Measurements from ENCODE around the gene ADNP2.

The ADNP2 gene, protein sequence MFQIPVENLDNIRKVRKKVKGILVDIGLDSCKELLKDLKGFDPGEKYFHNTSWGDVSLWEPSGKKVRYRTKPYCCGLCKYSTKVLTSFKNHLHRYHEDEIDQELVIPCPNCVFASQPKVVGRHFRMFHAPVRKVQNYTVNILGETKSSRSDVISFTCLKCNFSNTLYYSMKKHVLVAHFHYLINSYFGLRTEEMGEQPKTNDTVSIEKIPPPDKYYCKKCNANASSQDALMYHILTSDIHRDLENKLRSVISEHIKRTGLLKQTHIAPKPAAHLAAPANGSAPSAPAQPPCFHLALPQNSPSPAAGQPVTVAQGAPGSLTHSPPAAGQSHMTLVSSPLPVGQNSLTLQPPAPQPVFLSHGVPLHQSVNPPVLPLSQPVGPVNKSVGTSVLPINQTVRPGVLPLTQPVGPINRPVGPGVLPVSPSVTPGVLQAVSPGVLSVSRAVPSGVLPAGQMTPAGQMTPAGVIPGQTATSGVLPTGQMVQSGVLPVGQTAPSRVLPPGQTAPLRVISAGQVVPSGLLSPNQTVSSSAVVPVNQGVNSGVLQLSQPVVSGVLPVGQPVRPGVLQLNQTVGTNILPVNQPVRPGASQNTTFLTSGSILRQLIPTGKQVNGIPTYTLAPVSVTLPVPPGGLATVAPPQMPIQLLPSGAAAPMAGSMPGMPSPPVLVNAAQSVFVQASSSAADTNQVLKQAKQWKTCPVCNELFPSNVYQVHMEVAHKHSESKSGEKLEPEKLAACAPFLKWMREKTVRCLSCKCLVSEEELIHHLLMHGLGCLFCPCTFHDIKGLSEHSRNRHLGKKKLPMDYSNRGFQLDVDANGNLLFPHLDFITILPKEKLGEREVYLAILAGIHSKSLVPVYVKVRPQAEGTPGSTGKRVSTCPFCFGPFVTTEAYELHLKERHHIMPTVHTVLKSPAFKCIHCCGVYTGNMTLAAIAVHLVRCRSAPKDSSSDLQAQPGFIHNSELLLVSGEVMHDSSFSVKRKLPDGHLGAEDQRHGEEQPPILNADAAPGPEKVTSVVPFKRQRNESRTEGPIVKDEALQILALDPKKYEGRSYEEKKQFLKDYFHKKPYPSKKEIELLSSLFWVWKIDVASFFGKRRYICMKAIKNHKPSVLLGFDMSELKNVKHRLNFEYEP

DNA sequence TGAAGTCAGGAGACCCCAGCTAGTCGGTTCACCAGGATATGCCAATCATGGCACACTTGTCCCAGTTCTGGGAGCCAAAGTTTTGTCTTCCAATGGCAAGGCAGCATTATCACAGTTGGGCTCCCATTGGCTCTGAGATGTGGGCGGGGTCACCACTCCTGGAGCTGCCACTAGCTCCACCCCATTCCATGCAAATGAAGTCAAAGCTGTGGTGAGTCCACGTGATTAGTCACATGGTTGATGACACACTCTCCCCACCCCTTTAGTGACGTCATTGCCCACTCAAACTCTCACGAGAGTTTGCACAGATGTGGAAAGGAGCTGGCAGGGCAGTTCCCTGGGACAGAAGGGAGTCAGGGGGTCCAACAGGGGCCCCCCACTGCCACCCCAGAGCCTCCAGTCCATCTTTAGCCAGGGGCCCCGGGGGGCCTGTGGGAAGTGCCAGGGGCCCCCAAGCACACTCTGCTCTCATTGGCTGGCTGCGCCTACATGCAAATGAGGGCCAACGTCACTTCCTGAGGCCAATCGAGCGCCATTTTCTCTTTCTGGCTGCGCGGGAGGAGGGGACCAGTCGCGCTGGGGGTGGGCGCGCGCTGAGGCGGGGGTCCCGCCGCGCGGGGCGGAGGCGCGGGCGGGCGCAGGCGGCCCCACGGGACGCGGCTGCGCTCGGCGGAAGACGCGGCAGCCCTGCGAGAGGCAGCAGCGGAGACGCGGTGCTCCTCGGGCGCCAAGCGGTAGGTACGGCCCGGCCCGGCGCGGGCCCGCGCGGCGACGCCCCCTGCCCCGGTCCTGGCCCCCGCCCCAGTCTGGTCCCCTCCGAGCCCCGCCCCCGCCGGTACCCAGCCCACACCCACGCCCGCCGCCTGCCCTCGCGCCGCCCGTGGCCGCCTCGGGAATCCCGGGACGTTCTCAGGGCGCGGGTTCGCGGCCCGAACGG is at the start of gene ADNP2:
TSS of gene ADNP2 (plus strand) at position 524 of the 937 bp plus-strand sequence. CDS start 8,281 bp downstream, outside the sequence.
- Histone ChIP-seq H3K27me3 (ENCODE audit: control insufficient read depth, insufficient read depth, low read length) (no peaks in the 10 kb centered on the region), H3K9ac (ENCODE audit: low read length) (peak within 1 kb of the TSS; percentile 71), H3K9me3 (ENCODE audit: control insufficient read depth, low read length) (no peaks in the 10 kb centered on the region), H3K4me3 (ENCODE audit: low read length) (peak within 1 kb of the TSS; percentile 69), H3K36me3 (ENCODE audit: control insufficient read depth, insufficient read depth, low read length) (no peaks in the 10 kb centered on the region), H3K4me1 (ENCODE audit: control insufficient read depth, insufficient read depth, low read length) (peaks cover 4% of the 10 kb centered on the region)

DNA sequence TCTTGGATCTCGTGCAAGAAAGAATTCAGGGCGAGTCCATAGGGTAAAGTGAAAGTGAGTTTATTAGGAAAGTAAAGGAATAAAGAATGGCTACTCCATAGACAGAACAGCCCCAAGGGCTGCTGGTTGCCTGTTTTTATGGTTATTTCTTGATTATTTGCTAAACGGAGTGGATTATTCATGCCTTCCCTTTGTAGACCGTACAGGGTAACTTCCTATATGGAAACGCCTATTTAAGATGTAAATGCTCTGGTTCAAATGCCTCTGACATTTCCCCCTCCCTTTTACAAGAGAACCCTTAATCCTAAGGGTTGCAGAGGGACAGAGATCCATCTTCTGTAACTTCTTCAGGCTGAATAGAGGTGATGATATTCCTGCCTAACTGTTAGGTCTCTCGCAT is 49.1 kb upstream of the ADNP2 start:
- H3K27me3 ChIP-seq (ENCODE audit: control insufficient read depth, insufficient read depth, low read length) = no peaks in the 10 kb centered on the region
- H3K36me3 ChIP-seq (ENCODE audit: control insufficient read depth, insufficient read depth, low read length) = no peaks in the 10 kb centered on the region
- no peaks in the 10 kb centered on the region for H3K9me3 ChIP-seq (ENCODE audit: control insufficient read depth, low read length)
- H3K9ac ChIP-seq (ENCODE audit: low read length) = no peak overlapping the region
- no peak overlapping the region for H3K4me3 ChIP-seq (ENCODE audit: low read length)
- H3K4me1 ChIP-seq (ENCODE audit: control insufficient read depth, insufficient read depth, low read length) = no peaks in the 10 kb centered on the region

DNA sequence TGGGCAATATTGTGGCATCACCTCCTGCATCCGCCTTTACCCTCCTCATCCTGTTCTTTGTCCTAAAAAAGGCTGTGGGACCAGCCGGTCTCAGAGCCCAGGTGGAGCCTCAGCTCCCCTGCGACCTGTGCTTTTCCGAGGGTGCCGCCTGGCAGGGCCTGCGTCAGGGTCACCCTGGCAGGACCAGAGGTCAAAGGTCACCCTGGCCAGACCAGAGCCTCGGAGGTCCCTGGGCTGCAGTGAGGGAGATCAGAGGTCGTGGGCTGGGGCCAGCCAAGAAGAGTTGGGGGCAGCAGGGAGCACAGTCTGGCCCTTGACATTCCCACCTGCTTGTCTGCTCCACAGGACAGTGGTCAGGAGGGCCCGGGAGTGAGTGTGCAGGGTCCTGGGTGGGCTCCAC is 43.4 kb upstream of the ADNP2 start:
- no peaks in the 10 kb centered on the region for H3K9me3 ChIP-seq (ENCODE audit: control insufficient read depth, low read length)
- H3K9ac ChIP-seq (ENCODE audit: low read length) = no peak overlapping the region
- H3K27me3 ChIP-seq (ENCODE audit: control insufficient read depth, insufficient read depth, low read length) = no peaks in the 10 kb centered on the region
- H3K4me3 ChIP-seq (ENCODE audit: low read length) = no peak overlapping the region
- no peaks in the 10 kb centered on the region for H3K36me3 ChIP-seq (ENCODE audit: control insufficient read depth, insufficient read depth, low read length)
- H3K4me1 ChIP-seq (ENCODE audit: control insufficient read depth, insufficient read depth, low read length) = no peaks in the 10 kb centered on the region

DNA sequence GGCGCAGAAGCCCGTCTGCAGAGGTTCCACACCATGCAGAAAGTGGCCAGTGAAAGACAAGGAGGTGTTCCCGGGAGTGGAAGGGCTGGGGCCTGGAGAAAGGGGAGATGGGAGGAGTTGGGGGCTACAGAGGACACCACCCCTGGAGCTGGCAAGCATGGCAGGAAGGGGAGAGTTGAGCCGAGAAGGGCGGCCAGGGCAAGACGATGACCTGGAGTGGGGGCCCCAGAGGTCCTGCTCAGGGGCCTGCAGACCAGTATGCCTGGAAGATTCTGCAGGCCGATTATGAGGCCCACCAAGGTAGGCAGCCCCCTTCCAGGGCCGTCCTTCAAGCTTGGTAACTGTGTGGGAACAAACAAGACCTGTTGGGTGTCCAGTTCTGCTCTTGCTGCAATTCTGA is 41.7 kb upstream of the ADNP2 start:
- no peaks in the 10 kb centered on the region for H3K36me3 ChIP-seq (ENCODE audit: control insufficient read depth, insufficient read depth, low read length)
- H3K27me3 ChIP-seq (ENCODE audit: control insufficient read depth, insufficient read depth, low read length) = no peaks in the 10 kb centered on the region
- H3K4me3 ChIP-seq (ENCODE audit: low read length) = no peak overlapping the region
- H3K4me1 ChIP-seq (ENCODE audit: control insufficient read depth, insufficient read depth, low read length) = no peaks in the 10 kb centered on the region
- H3K9ac ChIP-seq (ENCODE audit: low read length) = no peak overlapping the region
- no peaks in the 10 kb centered on the region for H3K9me3 ChIP-seq (ENCODE audit: control insufficient read depth, low read length)

DNA sequence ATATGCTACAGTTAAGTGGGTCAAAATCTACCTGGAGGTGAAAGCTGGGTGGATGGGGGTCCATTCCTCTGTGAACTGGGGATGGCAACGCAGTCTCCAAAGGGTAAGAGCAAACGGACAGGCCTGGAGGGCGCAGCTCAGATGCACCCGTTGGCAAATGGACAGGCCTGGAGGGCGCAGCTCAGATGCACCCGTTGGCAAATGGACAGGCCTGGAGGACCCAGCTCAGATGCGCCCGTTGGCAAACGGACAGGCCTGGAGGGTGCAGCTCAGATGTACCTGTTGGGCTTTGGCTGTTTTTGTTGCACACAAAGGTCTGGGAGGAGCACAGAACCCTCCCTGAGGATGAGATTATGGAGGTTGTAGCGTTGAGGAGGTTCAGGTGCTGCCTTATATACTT is 41.2 kb upstream of the ADNP2 start:
- H3K36me3 ChIP-seq (ENCODE audit: control insufficient read depth, insufficient read depth, low read length) = no peaks in the 10 kb centered on the region
- no peaks in the 10 kb centered on the region for H3K27me3 ChIP-seq (ENCODE audit: control insufficient read depth, insufficient read depth, low read length)
- H3K9ac ChIP-seq (ENCODE audit: low read length) = no peak overlapping the region
- H3K9me3 ChIP-seq (ENCODE audit: control insufficient read depth, low read length) = no peaks in the 10 kb centered on the region
- no peaks in the 10 kb centered on the region for H3K4me1 ChIP-seq (ENCODE audit: control insufficient read depth, insufficient read depth, low read length)
- no peak overlapping the region for H3K4me3 ChIP-seq (ENCODE audit: low read length)

DNA sequence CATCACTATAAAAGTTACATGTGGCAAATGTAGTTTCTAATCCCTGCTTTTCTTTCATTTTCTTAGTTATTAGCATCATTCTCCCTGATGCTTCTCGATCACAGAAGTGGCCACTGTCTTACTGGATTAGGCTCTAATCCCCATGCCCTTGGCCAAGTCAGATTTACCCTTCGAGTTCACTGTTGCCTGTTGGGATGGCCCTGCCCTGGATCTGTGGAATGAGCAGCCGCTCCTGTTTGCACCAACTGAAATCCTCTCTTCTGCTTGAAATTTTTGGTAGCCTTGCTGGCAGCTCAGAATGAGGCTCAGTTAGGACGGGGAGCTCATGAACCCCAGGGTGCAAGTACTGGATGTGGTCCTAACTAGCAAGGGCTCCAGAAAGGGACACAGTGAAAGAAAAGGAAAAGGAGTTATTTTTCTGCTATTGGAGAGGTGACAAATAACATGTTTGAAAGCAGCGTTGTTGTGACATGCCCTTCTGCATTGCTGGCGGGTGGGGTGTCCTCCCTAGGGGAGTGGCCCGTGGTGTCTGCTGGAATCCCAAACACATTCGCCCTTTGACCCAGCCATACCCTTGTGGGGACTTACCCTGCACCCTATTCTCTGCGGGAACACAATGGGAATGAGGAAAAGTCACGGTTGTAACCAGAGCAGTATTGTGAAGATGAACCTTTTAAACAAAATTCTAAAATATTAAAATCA is 40.3 kb upstream of the ADNP2 start:
- Histone ChIP-seq H3K4me1 (ENCODE audit: control insufficient read depth, insufficient read depth, low read length) (no peaks in the 10 kb centered on the region), H3K4me3 (ENCODE audit: low read length) (no peak overlapping the region), H3K27me3 (ENCODE audit: control insufficient read depth, insufficient read depth, low read length) (no peaks in the 10 kb centered on the region), H3K9me3 (ENCODE audit: control insufficient read depth, low read length) (no peaks in the 10 kb centered on the region), H3K36me3 (ENCODE audit: control insufficient read depth, insufficient read depth, low read length) (no peaks in the 10 kb centered on the region), H3K9ac (ENCODE audit: low read length) (no peak overlapping the region)

DNA sequence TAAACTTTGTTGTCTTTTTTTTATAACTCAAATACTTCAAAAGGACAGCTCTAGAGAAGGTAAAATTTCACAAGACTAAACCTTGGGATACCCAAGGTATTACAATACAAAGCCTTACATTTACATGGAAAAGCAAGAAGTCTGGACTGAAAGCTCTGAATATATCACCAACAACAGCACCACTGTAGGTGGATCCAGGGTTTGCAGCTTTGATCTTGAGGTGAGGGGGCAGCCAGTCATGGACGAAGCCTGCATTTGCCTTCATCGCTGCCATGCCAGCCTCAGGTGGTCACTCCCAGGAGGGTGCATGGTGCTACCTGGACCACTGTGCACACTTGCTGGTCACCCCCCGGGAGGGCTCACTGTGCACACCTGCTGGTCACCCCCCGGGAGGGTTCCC is 38.2 kb upstream of the ADNP2 start:
- Histone ChIP-seq H3K27me3 (ENCODE audit: control insufficient read depth, insufficient read depth, low read length) (no peaks in the 10 kb centered on the region), H3K9me3 (ENCODE audit: control insufficient read depth, low read length) (no peaks in the 10 kb centered on the region), H3K4me1 (ENCODE audit: control insufficient read depth, insufficient read depth, low read length) (no peaks in the 10 kb centered on the region), H3K4me3 (ENCODE audit: low read length) (no peak overlapping the region), H3K36me3 (ENCODE audit: control insufficient read depth, insufficient read depth, low read length) (no peaks in the 10 kb centered on the region), H3K9ac (ENCODE audit: low read length) (no peak overlapping the region)

DNA sequence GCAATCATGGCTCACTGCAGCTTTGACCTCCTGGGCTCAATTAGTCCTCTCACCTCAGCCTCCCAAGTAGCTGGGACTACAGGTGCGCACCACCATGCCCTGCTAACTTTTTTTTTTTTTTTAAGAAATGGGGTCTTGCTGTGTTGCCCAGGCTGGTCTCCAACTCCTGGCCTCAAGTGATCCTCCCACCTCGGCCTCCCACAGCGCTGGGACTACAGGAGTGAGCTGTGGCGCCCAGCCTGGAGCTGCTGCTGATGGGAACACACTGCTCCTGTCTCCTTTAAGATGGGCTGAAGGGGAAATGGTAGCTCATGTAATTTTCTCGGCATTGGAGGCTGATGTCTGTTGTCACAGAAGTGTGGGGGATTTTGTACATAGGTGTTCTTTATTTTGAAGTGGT is 34.9 kb upstream of the ADNP2 start:
- Histone ChIP-seq H3K27me3 (ENCODE audit: control insufficient read depth, insufficient read depth, low read length) (no peaks in the 10 kb centered on the region), H3K9ac (ENCODE audit: low read length) (no peak overlapping the region), H3K4me1 (ENCODE audit: control insufficient read depth, insufficient read depth, low read length) (no peaks in the 10 kb centered on the region), H3K36me3 (ENCODE audit: control insufficient read depth, insufficient read depth, low read length) (no peaks in the 10 kb centered on the region), H3K9me3 (ENCODE audit: control insufficient read depth, low read length) (no peaks in the 10 kb centered on the region), H3K4me3 (ENCODE audit: low read length) (no peak overlapping the region)

DNA sequence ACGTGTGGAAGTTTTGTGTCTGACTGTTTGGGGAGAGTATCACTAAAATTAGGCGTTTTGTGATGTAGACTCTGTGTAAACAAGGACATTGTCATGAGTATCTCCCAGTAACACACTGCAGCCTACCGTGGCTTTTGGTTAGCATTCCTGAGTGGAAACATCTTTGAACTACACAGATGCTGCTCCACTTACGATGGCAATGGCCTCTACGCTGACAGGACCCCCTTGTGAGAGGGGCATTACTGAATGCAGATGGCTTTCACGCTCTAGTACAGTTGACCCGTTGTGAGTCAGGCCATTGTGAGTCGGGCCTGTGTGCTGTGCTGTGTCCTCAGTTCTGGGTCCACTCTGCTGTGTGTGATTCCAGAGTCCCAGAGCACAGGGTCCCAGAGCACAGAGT is 34.4 kb upstream of the ADNP2 start:
- H3K4me3 ChIP-seq (ENCODE audit: low read length) = no peak overlapping the region
- no peaks in the 10 kb centered on the region for H3K27me3 ChIP-seq (ENCODE audit: control insufficient read depth, insufficient read depth, low read length)

DNA sequence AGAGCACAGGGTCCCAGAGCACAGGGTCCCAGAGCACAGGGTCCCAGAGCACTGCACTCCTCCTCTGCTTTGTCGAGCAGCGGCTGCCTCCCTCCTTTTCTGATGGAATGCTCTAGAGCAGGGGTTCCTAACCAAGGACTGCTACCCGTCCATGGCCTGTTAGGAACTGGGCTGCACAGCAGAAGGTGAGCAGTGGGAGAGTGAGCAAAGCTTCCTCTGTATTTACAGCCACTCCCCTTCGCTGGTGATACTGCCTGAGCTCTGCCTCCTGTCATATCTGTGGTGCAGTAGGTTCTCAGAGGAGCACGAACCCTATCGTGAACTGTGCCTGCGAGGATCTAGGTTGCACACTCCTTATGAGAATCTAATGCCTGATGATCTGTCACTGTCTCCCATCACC is 33.1 kb upstream of the ADNP2 start:
- Histone ChIP-seq H3K27me3 (ENCODE audit: control insufficient read depth, insufficient read depth, low read length) (no peaks in the 10 kb centered on the region), H3K4me1 (ENCODE audit: control insufficient read depth, insufficient read depth, low read length) (no peaks in the 10 kb centered on the region), H3K4me3 (ENCODE audit: low read length) (no peak overlapping the region), H3K9ac (ENCODE audit: low read length) (no peak overlapping the region), H3K9me3 (ENCODE audit: control insufficient read depth, low read length) (no peaks in the 10 kb centered on the region), H3K36me3 (ENCODE audit: control insufficient read depth, insufficient read depth, low read length) (no peaks in the 10 kb centered on the region)

More for the DNA sequence above, 34.4 kb upstream of the ADNP2 start:
- Histone ChIP-seq H3K4me1 (ENCODE audit: control insufficient read depth, insufficient read depth, low read length) (no peaks in the 10 kb centered on the region), H3K36me3 (ENCODE audit: control insufficient read depth, insufficient read depth, low read length) (no peaks in the 10 kb centered on the region), H3K9me3 (ENCODE audit: control insufficient read depth, low read length) (no peaks in the 10 kb centered on the region), H3K9ac (ENCODE audit: low read length) (no peak overlapping the region)

DNA sequence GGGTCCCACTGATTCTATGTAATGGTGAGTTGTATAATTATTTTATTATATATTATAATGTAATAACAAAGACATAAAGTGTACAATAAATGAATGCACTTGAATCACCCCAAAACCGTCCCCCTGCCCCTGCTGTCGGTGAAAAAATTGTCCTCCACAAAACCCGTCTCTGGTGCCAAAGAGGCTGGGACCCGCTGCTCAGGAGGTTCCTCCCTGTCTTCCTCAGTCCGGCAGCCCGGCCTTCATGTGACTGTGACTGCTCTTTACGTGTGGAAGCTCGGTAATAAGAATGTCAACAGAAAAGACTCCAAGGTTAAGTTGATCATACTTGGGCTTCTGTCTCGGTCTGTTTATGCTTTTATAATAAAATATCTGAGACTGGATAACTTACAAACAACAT is 32.7 kb upstream of the ADNP2 start:
- Histone ChIP-seq H3K9ac (ENCODE audit: low read length) (no peak overlapping the region), H3K36me3 (ENCODE audit: control insufficient read depth, insufficient read depth, low read length) (no peaks in the 10 kb centered on the region), H3K27me3 (ENCODE audit: control insufficient read depth, insufficient read depth, low read length) (no peaks in the 10 kb centered on the region), H3K9me3 (ENCODE audit: control insufficient read depth, low read length) (no peaks in the 10 kb centered on the region), H3K4me1 (ENCODE audit: control insufficient read depth, insufficient read depth, low read length) (no peaks in the 10 kb centered on the region), H3K4me3 (ENCODE audit: low read length) (no peak overlapping the region)
